Stomach (tissue), 4 donors: ENCODE results near the gene GRIK5.

Experiments used
- POLR2AphosphoS5 ChIP-seq, 3 donors: sonication (generic); formaldehyde crosslinking; IDR thresholded peaks; one replicate each; pipeline ENCODE4 v1.6.1; 2016; ENCODE audit warnings: antibody characterized with exemption in 3 of 3
- TF ChIP-seq, protein P1 (sequence below), 7 experiments: fragments of 450-650 bp in 4 of 7; fragments of 200-600 bp in 3 of 7; sonication (generic) in 3 of 7; IDR thresholded peaks; one replicate each; pipeline ENCODE4 v1.5.1; 2016 to 2019; ENCODE audit warnings: antibody characterized with exemption in 7 of 7, control low read depth in 2 of 7, mild to moderate bottlenecking in 1 of 7

DNA sequence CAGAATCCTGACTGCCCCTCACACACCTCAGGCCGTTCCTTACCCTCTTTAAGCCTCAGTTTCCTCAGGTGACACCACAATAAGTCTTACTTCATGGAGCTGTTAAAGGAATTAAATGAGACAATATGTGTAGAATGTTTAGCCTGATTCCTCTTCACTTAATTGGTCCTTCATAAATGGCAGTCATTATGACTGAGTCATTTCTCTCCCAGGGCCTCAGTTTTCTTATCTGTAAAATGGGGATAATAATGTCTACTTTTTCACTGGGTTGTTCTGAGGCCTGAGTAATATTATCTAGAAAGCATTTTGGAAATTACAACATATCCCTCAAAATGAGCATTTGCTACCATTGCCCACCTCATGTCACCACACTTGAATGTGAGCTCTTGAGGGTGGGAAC lies 40.7 kb upstream of the GRIK5 start:
- TF ChIP-seq POLR2AphosphoS5 (IDR thresholded peaks at IDR 0.05) = no peak
- TF ChIP-seq, protein P1, sequence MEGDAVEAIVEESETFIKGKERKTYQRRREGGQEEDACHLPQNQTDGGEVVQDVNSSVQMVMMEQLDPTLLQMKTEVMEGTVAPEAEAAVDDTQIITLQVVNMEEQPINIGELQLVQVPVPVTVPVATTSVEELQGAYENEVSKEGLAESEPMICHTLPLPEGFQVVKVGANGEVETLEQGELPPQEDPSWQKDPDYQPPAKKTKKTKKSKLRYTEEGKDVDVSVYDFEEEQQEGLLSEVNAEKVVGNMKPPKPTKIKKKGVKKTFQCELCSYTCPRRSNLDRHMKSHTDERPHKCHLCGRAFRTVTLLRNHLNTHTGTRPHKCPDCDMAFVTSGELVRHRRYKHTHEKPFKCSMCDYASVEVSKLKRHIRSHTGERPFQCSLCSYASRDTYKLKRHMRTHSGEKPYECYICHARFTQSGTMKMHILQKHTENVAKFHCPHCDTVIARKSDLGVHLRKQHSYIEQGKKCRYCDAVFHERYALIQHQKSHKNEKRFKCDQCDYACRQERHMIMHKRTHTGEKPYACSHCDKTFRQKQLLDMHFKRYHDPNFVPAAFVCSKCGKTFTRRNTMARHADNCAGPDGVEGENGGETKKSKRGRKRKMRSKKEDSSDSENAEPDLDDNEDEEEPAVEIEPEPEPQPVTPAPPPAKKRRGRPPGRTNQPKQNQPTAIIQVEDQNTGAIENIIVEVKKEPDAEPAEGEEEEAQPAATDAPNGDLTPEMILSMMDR (IDR thresholded peaks at IDR 0.05) = no peak
